Muscle of leg (tissue), 11 donors: Measurements from ENCODE around the gene PGP. TPM values are rescaled to one million over a fixed set of nuclear protein-coding genes. Genes with fewer than 3 reads are reported as not detected.
A peak's percentile ranks its signal among the peaks of the same experiment; 100 is the strongest.

Experiments
- DNase-seq: peaks from one replicate; pipeline ENCODE4 v3.0.0; 2013
- H3K27ac ChIP-seq: one replicate; pipeline ENCODE4 v1.5.1; 2013; ENCODE audit warnings: mild to moderate bottlenecking, low read length, control low read depth
- H3K27me3 ChIP-seq: one replicate; pipeline ENCODE4 v1.6.1; 2013; ENCODE audit warnings: low read length; ENCODE audit not compliant: control insufficient read depth, insufficient read depth
- H3K36me3 ChIP-seq: one replicate; pipeline ENCODE4 v1.6.1; 2013; ENCODE audit warnings: low read length; ENCODE audit not compliant: control insufficient read depth, insufficient read depth
- H3K4me1 ChIP-seq: one replicate; pipeline ENCODE4 v1.6.1; 2013; ENCODE audit warnings: low read length; ENCODE audit not compliant: control insufficient read depth, insufficient read depth
- H3K4me3 ChIP-seq: one replicate; pipeline ENCODE4 v1.5.1; 2013; ENCODE audit warnings: low read length, control low read depth
- H3K9me3 ChIP-seq: replicated peaks from 2 replicates; pipeline ENCODE4 v1.6.1; 2013; ENCODE audit warnings: low read depth, low read length; ENCODE audit not compliant: control insufficient read depth
- WGBS: methylation state at CpG from one replicate; pipeline ENCODE4 v1.1.5; 2013; ENCODE audit warnings: missing lambda C conversion rate; ENCODE audit not compliant: insufficient coverage; 5-methylcytosine and 5-hydroxymethylcytosine counted together
- polyA plus RNA-seq, 8 donors: library from polyadenylated mRNA; unstranded; fragments of 120-200 nt; gene quantifications; one replicate each; pipeline versions ENCODE4 v1.2.1 to v1.2.3, GENCODE V29; 2013; ENCODE audit warnings: inconsistent platforms in 1 of 8, low replicate concordance in 1 of 8; ENCODE audit not compliant: insufficient read length in 8 of 8, insufficient read depth in 1 of 8
- total RNA-seq: library from RNA; stranded (reverse); fragments of 120-200 nt; gene quantifications from one replicate; pipeline ENCODE4 v1.2.4, GENCODE V29; 2013

The PGP gene
- total and polyA plus RNA-seq, 9 donors = 11.8 to 18.1 (median 16.6) TPM

GRCh38 chr16:2223221-2223941 is 8.7 kb upstream of the PGP start, which contains the start of gene E4F1:
Gene E4F1, plus strand, starts transcription at chr16:2223591. Its CDS starts 23 bp downstream, at chr16:2223614.
- WGBS = under 1% methylated on average over 82 of the region's 82 CpGs
- peak within 1 kb of the TSS; percentile 91 for H3K27ac ChIP-seq

GRCh38 chr16:2216330-2216729 is 1.7 kb upstream of the PGP start:
- Histone ChIP-seq H3K36me3 (peaks cover 10% of the 10 kb centered on the region), H3K4me1 (peaks cover 26% of the 10 kb centered on the region), H3K4me3 (no peak overlapping the region), H3K9me3 (no peaks in the 10 kb centered on the region), H3K27ac (no peak overlapping the region), H3K27me3 (no peaks in the 10 kb centered on the region)
- DNase-seq = no peak
- no CpG with 5 or more reads among the region's 4 CpGs for WGBS

More at GRCh38 chr16:2223221-2223941, 8.7 kb upstream of the PGP start, which contains the start of gene E4F1:
- H3K36me3 ChIP-seq = peaks cover 19% of the 10 kb centered on the region
- peaks cover 15% of the 10 kb centered on the region for H3K4me1 ChIP-seq
- peak; percentile 99 for DNase-seq
- H3K27me3 ChIP-seq = no peaks in the 10 kb centered on the region
- H3K4me3 ChIP-seq = peak within 1 kb of the TSS; percentile 96
- H3K9me3 ChIP-seq = no peaks in the 10 kb centered on the region

- peaks cover 17% of the 10 kb centered on the region for H3K36me3 ChIP-seq
- H3K4me1 ChIP-seq = peaks cover 43% of the 10 kb centered on the region
- WGBS = under 1% methylated on average over 98 of the region's 98 CpGs
Measured at GRCh38 chr16:2213817-2214718, 572 bp downstream of the PGP start.

GRCh38 chr16:2212362-2213324 is 2.0 kb downstream of the PGP start:
- 73% methylated on average over 17 of the region's 19 CpGs for WGBS
- peak; percentile 74 for DNase-seq
- peaks cover 50% of the 10 kb centered on the region for H3K4me1 ChIP-seq
- peaks cover 32% of the 10 kb centered on the region for H3K36me3 ChIP-seq
- H3K9me3 ChIP-seq = no peaks in the 10 kb centered on the region
- H3K27ac ChIP-seq = peak overlapping the region; percentile 69
- H3K27me3 ChIP-seq = no peaks in the 10 kb centered on the region
- peak overlapping the region; percentile 47 for H3K4me3 ChIP-seq

More at GRCh38 chr16:2213817-2214718, 572 bp downstream of the PGP start:
- H3K27ac ChIP-seq = peak overlapping the region; percentile 69
- no peaks in the 10 kb centered on the region for H3K9me3 ChIP-seq
- H3K27me3 ChIP-seq = no peaks in the 10 kb centered on the region
- peak overlapping the region; percentile 47 for H3K4me3 ChIP-seq
- no peak for DNase-seq

- Histone ChIP-seq H3K27ac (peak overlapping the region; percentile 68), H3K4me3 (no peak overlapping the region), H3K4me1 (peaks cover 50% of the 10 kb centered on the region), H3K36me3 (peaks cover 39% of the 10 kb centered on the region), H3K9me3 (no peaks in the 10 kb centered on the region), H3K27me3 (no peaks in the 10 kb centered on the region)
- 79% methylated on average over 9 of the region's 11 CpGs for whole genome bisulfite sequencing
- no peak for DNase-seq
Measured at GRCh38 chr16:2211923-2212347, 2.7 kb downstream of the PGP start.

GRCh38 chr16:2210386-2211365 is 4.0 kb downstream of the PGP start, which contains the start of gene BRICD5:
Gene BRICD5, minus strand, starts transcription at chr16:2210863. Its CDS starts 30 bp downstream, at chr16:2210833.
- H3K4me1 ChIP-seq = peaks cover 61% of the 10 kb centered on the region
- DNase-seq = no peak
- peak within 1 kb of the TSS; percentile 68 for H3K27ac ChIP-seq
- H3K9me3 ChIP-seq = no peaks in the 10 kb centered on the region
- H3K4me3 ChIP-seq = no peak within 1 kb of the TSS
- peaks cover 43% of the 10 kb centered on the region for H3K36me3 ChIP-seq
- 48% methylated on average over 16 of the region's 24 CpGs for WGBS
- H3K27me3 ChIP-seq = no peaks in the 10 kb centered on the region

- Histone ChIP-seq H3K4me3 (no peak overlapping the region), H3K9me3 (no peaks in the 10 kb centered on the region), H3K27ac (no peak overlapping the region), H3K4me1 (peaks cover 61% of the 10 kb centered on the region), H3K27me3 (no peaks in the 10 kb centered on the region), H3K36me3 (peaks cover 43% of the 10 kb centered on the region)
- no peak for DNase-seq
- WGBS = 81% methylated on average over 13 of the region's 17 CpGs
Measured at GRCh38 chr16:2210009-2210332, 4.7 kb downstream of the PGP start.

- no peak overlapping the region for H3K27ac ChIP-seq
- peaks cover 66% of the 10 kb centered on the region for H3K4me1 ChIP-seq
- no peak overlapping the region for H3K4me3 ChIP-seq
- H3K36me3 ChIP-seq = peaks cover 43% of the 10 kb centered on the region
- H3K27me3 ChIP-seq = no peaks in the 10 kb centered on the region
- 65% methylated on average over 29 of the region's 29 CpGs for WGBS
- no peaks in the 10 kb centered on the region for H3K9me3 ChIP-seq
- no peak for DNase-seq
Measured at GRCh38 chr16:2209258-2210008, 5.2 kb downstream of the PGP start.
